ENCODE measurements around the gene LNX1.

- TF ChIP-seq RXRA (IDR thresholded peaks at IDR 0.05; ENCODE audit: borderline replicate concordance, low read depth) (no peak), CTCF (IDR thresholded peaks at IDR 0.05) (no peak), SMC3 (IDR thresholded peaks at IDR 0.05; ENCODE audit: low read depth, low read length) (no peak), JUND (IDR thresholded peaks at IDR 0.05) (no peak)
These were observed 38.0 kb upstream of the LNX1 start for GRCh38 chr4:53629296-53629695.

Data from SK-N-SH (cell line).